Measurements from ENCODE around the gene TMPRSS2. TPM values are rescaled to one million over a fixed set of nuclear protein-coding genes. Genes with fewer than 3 reads are reported as not detected.

Gene TMPRSS2
- total and polyA plus RNA-seq, 9 of the 15 experiments (the other 6 are each of a cell fraction or from before 2014, with no cell fraction given): 0.20 TPM; not detected in 8

GRCh38 chr21:41500363-41500762, 7.6 kb downstream of the TMPRSS2 start (continued):
- TF ChIP-seq ZBTB34 (CRISPR knock-in tag; IDR thresholded peaks at IDR 0.05): no peak
- no peak for TF ChIP-seq ZNF282 (CRISPR knock-in tag; IDR thresholded peaks at IDR 0.05)
- TF ChIP-seq CBX2 (IDR thresholded peaks at IDR 0.05; ENCODE audit: insufficient read depth, low read length, poor library complexity, severe bottlenecking): no peak
- no peak for TF ChIP-seq POLR3G (IDR thresholded peaks at IDR 0.05; ENCODE audit: extremely low read depth, insufficient read length, insufficient replicate concordance)
- no peak for TF ChIP-seq ZFP91 (CRISPR knock-in tag; IDR thresholded peaks at IDR 0.05)
- TF ChIP-seq EP400 (IDR thresholded peaks at IDR 0.05): no peak
- TF ChIP-seq CREB3 (tag; conservative IDR thresholded peaks at IDR 0.05; ENCODE audit: low read depth): no peak
